Measurements from ENCODE around the gene ADAMTS12.

DNA sequence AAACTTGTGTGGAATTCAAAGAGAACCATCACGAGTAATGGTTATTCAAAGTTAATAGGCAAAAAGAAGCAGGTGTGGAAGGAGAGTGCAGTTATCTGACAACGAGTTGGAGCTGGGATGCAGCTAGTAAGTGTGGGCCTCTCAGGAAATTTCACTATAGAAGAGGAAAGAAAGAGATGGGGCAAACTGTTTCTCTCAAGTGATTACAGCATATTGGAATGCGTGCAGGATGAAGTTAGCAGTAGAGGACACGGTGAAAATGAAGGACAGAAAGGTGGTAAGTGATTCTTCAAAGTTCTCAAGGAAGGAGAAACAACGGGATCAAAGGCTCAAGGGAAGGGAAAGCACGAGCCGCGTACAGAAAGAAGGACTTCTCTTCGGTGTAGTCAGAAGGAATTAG lies 84.0 kb downstream of the ADAMTS12 start:
- TF ChIP-seq GATA3 (IDR thresholded peaks at IDR 0.05; ENCODE audit: low read depth, low read length), result no peak
- TF ChIP-seq GATA2 (IDR thresholded peaks at IDR 0.05; ENCODE audit: low read depth, low read length), result no peak

Data from SH-SY5Y (cell line).